ENCODE data around the gene LMAN1L.

GRCh38 chr15:74839526-74840395 is 27.1 kb downstream of the LMAN1L start:
- TF ChIP-seq CTCF (conservative IDR thresholded peaks at IDR 0.05; ENCODE audit: low read depth, low read length), result peak; percentile 35; the same call in 1 of the 2 replicates
- no peak for TF ChIP-seq EZH2 (IDR thresholded peaks at IDR 0.05; ENCODE audit: low read length, unreplicated experiment)
- TF ChIP-seq EZH2phosphoT487 (IDR thresholded peaks at IDR 0.05; ENCODE audit: borderline replicate concordance, low read length), result no peak

All from PC-3 (cell line).